Measurements from ENCODE around the gene CDH13. TPM values are rescaled to one million over a fixed set of nuclear protein-coding genes. Genes with fewer than 3 reads are reported as not detected.

The CDH13 gene
- total RNA-seq, 4 donors from 2014 or later = 5.8 to 36.7 (median 20.4) TPM

DNA sequence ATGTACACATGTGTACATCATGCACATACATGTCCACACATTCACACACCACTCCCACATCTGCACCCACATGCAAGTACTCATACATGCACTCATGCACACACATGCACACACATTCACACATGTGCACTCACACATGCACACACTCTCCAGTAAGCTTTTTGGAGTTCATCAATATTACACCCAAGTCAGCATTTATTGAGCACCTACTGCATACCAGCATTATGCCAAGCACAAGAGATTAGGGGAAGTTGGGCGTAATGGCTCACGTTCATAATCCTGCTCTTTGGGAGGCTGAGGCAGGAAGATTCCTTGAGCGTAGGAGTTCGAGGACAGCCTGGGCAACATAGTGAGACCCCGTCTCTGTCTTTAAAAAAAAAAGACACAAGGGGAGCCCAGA, 1093.4 kb downstream of the CDH13 start:
- Histone ChIP-seq H3K4me1 (peaks cover 16 to 25% of the 10 kb centered on the region in 2 donors), H3K27me3 (no peaks in the 10 kb centered on the region), H3K36me3 (no peaks in the 10 kb centered on the region), H3K27ac (no peak overlapping the region), H3K9me3 (no peaks in the 10 kb centered on the region), H3K4me3 (no peak overlapping the region)
- no peak for ATAC-seq
- intact Hi-C loops (cut with DNase I; ENCODE audit: low total_unique reads) = loop anchor here (5.0 kb wide), 1 partner anchor 33 kb away; no protein-coding TSS in a partner anchor
- DNase-seq = no peak
- in situ Hi-C loops (cut with MboI; ENCODE audit: low sequenced_read_pairs in 4 of 4) = no loop called here
- TF ChIP-seq, protein P1, sequence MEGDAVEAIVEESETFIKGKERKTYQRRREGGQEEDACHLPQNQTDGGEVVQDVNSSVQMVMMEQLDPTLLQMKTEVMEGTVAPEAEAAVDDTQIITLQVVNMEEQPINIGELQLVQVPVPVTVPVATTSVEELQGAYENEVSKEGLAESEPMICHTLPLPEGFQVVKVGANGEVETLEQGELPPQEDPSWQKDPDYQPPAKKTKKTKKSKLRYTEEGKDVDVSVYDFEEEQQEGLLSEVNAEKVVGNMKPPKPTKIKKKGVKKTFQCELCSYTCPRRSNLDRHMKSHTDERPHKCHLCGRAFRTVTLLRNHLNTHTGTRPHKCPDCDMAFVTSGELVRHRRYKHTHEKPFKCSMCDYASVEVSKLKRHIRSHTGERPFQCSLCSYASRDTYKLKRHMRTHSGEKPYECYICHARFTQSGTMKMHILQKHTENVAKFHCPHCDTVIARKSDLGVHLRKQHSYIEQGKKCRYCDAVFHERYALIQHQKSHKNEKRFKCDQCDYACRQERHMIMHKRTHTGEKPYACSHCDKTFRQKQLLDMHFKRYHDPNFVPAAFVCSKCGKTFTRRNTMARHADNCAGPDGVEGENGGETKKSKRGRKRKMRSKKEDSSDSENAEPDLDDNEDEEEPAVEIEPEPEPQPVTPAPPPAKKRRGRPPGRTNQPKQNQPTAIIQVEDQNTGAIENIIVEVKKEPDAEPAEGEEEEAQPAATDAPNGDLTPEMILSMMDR (IDR thresholded peaks at IDR 0.05 in 4 of 5, conservative IDR thresholded peaks at IDR 0.05 in 1 of 5) = no peak
- no peak for TF ChIP-seq POLR2A (IDR thresholded peaks at IDR 0.05)

DNA sequence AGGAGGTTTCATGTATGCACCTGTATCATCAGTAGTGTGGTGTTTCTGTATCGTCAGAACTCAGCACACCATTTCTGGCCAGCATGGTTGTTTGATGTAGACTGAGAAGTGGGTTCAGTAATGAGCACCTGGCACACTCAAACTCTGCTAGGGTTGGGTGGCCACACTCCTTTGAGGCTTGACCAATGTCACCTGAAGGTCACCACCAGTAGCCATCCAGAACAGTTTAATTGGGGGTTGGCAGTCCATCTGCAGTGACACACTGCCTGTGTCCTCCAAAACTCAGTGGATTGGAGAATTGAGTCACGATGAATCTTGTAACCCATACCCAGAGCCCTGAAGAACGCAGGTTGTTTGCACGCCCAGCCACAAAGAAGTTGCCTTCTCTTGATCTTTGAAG, 1094.2 kb downstream of the CDH13 start:
- H3K36me3 ChIP-seq = no peaks in the 10 kb centered on the region
- no peak for DNase-seq
- intact Hi-C loops (cut with DNase I; ENCODE audit: low total_unique reads) (loop anchor here (5.0 kb wide), 1 partner anchor 34 kb away; no protein-coding TSS in a partner anchor), in situ Hi-C loops (cut with MboI; ENCODE audit: low sequenced_read_pairs in 4 of 4) (no loop called here)
- H3K27me3 ChIP-seq = no peaks in the 10 kb centered on the region
- peaks cover 16 to 25% of the 10 kb centered on the region in 2 donors for H3K4me1 ChIP-seq
- no peak overlapping the region for H3K4me3 ChIP-seq
- H3K27ac ChIP-seq = no peak overlapping the region
- H3K9me3 ChIP-seq = no peaks in the 10 kb centered on the region
- TF ChIP-seq, protein P1 (IDR thresholded peaks at IDR 0.05 in 4 of 5, conservative IDR thresholded peaks at IDR 0.05 in 1 of 5) = no peak
- TF ChIP-seq POLR2A (IDR thresholded peaks at IDR 0.05) = no peak
- no peak for ATAC-seq

DNA sequence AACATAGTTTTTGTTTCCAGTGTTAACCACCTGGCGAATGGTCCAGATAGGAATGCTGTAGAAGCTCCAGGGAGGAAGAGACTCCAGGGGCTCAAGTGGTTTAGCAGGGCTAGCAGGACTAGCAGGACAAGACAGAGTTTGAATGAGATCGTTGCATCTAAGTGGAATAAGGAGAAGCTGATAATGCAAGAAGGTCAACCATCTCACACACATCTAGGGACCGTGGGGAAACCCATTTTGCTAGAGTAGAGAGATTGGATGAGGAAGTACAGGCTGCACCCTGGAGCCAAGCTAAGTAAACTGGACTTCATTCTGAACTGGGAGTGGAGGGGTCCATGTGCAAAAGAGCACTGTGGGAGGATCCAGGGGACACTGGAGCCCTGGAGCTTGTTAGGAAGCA, 1094.9 kb downstream of the CDH13 start:
- Histone ChIP-seq H3K4me1 (peaks cover 16 to 25% of the 10 kb centered on the region in 2 donors), H3K36me3 (no peaks in the 10 kb centered on the region), H3K27ac (peak overlapping the region in 1 of 4 donors; percentile 71), H3K4me3 (no peak overlapping the region), H3K27me3 (no peaks in the 10 kb centered on the region), H3K9me3 (no peaks in the 10 kb centered on the region)
- in situ Hi-C loops (cut with MboI; ENCODE audit: low sequenced_read_pairs in 4 of 4) = no loop called here
- no peak for TF ChIP-seq POLR2A (IDR thresholded peaks at IDR 0.05)
- TF ChIP-seq, protein P1 (IDR thresholded peaks at IDR 0.05 in 4 of 5, conservative IDR thresholded peaks at IDR 0.05 in 1 of 5) = no peak
- DNase-seq (no peak), ATAC-seq (no peak)
- intact Hi-C loops (cut with DNase I; ENCODE audit: low total_unique reads) = loop anchor here (5.0 kb wide), 1 partner anchor 34 kb away; no protein-coding TSS in a partner anchor

DNA sequence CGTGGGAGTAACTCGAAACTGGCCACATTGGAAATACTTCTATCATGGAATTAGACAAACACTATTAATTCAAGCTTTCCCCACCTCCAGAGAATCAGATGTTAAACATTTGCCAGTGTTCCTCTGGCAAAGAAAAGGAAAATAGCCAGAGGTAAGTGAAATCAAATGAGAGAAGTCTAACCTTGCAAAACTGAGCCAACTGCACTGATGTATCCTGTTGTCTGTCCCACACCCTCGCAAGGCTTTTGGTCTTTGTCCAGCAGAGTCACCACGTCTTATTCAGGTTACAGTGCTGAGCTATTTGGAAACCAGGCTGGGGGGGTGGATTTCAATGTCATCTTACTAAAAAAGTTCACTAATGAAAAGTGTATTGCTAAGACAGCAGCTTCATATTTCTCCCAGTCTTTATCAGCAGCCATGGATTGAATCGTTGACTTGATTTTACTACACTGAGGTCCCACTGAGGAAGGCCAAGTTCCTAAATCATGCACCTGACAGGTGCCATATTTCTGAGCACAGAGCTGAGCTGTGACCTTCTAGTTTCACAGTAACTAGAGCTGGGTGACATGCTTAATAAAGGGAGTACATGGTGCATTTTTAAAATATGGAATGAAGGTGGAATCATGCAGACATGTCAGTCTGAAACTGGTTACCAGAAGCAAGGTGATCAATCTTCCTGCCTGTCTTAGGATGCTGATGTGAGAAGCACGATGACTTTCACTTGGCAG, 1095.9 kb downstream of the CDH13 start:
- DNase-seq = peak; percentile 56 to 76
- no peak for TF ChIP-seq POLR2A (IDR thresholded peaks at IDR 0.05)
- TF ChIP-seq, protein P1 (IDR thresholded peaks at IDR 0.05 in 4 of 5, conservative IDR thresholded peaks at IDR 0.05 in 1 of 5) = no peak
- no peaks in the 10 kb centered on the region for H3K27me3 ChIP-seq
- no peak overlapping the region for H3K4me3 ChIP-seq
- peaks cover 16 to 25% of the 10 kb centered on the region in 2 donors for H3K4me1 ChIP-seq
- ATAC-seq = peak; percentile 95
- in situ Hi-C loops (cut with MboI; ENCODE audit: low sequenced_read_pairs in 4 of 4) (no loop called here), intact Hi-C loops (cut with DNase I; ENCODE audit: low total_unique reads) (loop anchor here (5.0 kb wide), 1 partner anchor 35 kb away; no protein-coding TSS in a partner anchor)
- H3K36me3 ChIP-seq = no peaks in the 10 kb centered on the region
- H3K27ac ChIP-seq = peak overlapping the region; percentile 58 to 73 (median 69)
- H3K9me3 ChIP-seq = no peaks in the 10 kb centered on the region
